ENCODE measurements around the gene AQP10.
"Not testable (repeated sequence)": the region's sequence is repeated elsewhere in the genome, so short reads cannot be mapped to it uniquely, and the experiment has no call there.

AQP10 gene

DNA sequence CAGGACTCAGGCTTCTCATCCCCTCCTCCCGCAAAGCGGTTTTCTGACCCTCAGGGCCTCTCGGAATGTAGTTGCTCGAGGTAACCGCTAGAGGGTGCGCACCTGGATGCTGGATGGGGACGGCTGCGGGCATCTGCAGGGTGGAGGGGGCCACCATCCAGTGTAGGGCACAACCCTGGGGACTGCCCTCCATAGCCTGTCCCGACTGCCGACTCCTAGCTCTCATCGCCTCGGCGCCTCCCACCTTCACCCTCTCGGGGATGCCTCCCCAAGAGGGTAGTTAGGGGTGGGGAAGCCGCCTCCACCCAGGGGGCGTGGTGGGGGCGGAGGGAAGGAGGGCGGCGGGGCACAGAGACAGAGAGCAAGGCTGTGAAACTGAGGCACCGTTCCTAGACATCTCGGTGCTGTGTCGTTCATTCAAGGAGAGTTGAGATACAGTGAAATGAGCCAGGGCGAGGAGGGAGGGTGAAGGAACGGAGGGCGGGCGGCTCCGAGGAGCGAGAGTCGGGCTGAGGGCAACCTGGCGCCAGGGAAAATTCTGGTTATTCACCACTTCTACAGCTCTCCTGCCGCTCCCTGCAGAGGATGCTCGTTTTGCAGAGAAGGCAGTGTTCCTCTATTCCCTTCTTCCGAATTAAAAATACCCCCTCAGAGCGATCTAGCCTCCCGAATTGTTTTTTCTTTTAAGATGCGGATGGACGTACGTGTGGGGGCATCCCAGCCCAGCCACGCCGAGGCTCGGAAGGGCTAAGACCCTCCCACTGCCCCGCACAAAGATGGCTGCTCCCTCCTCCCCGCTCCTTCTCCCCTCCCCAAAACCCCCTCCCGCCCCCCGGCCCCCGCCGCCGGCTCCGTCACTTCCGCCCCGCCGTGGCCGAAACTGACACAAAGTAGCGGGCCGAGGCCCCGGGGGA lies 4.0 kb downstream of the AQP10 start, which contains the start of gene ATP8B2:
TSS of gene ATP8B2 (plus strand) at position 857 of the 914 bp plus-strand sequence. CDS start 2,617 bp downstream, outside the sequence.
- peak; percentile 85 for DNase-seq

DNA sequence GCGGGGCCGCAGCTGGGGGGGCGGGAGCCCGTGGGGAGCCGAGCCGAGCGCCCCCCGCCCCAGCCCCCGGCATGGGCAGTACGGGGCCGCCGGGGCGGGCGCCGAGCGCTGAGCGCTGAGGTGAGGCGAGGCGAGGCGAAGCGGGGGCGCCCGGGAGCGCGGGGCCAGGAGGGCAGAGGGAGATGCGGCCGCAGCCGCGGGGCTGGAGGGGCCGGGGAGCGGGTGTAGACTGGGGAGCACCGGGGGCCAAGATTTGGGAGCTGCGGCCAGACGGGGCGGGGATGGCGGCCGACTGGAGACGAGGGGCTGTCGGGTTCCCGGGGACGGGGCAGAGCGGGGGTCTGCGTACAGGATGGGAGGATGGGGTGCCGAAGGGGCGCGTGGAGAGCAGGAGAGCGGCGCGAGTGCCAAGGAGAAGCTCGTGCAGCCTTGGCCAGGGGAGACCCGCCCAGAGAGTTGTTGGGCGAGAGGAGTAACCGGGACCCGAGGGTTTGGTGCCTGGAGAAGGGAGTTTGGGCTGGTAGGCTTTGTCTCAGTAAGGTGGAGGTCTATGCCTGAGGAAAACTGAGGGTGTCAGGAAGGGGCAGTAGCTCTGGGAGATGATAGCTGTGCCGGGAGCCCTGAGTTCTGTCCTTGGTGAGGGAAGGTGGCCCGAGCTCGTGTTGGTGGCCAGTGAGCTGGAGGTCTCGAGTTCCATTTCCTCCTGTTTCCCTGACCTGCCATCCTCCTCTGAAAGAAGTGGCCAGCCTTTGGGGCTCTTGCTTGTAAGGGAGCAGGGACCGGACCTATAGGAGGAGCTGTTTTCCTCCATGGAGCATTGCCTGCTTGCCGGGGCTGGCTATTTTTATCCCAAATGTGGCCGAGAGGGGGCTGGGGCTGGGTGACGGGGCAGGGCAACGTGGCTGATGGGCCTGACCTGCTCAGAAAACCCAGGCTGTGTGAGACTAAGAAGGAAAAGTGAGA lies 5.0 kb downstream of the AQP10 start:
- DNase-seq, result peak; percentile 28

DNA sequence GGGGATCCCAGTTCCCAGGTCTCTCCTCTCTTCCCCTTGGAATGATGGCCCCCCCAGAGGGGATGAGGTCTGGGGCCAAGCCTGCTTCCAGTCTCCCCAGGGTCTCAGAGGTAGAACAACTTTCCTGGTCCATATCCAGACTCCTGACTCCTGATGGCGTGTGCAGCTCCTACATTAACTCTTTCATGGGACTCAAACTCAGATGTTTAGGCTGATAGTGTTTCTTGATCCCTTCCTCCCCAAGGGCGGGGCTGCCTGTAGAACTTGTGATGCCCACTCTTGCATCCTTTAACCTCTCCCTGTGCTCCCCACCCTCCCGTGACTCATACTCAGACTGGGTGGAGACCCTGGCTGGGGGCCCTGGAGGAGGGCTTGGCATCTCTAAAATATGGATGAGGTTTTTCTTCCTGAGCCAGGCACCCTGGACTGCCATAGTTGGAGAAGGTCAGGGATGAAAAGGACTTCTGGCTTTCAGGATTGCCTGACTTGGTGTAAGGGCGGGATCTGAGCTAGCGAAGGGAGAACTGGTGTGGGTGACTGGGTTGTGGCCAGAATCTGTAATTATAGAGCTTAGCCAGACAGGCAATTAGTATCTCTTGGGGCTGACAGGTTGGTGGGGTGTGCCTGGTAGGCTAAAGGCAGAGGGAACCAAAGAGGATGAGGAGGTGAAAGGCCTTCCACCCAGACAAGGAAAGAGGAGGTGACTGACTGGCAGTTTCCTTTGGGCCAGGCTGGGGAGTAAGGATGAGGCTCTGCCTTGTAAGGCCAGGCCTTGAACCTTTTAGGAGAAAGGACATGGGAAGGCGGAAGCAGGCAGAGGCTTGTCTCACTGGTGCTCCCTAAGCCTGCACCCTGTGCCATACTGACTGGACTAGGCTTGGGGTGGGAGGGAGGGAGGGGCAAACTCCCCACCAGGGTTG lies 5.9 kb downstream of the AQP10 start:
- peak; percentile 32 for DNase-seq

DNA sequence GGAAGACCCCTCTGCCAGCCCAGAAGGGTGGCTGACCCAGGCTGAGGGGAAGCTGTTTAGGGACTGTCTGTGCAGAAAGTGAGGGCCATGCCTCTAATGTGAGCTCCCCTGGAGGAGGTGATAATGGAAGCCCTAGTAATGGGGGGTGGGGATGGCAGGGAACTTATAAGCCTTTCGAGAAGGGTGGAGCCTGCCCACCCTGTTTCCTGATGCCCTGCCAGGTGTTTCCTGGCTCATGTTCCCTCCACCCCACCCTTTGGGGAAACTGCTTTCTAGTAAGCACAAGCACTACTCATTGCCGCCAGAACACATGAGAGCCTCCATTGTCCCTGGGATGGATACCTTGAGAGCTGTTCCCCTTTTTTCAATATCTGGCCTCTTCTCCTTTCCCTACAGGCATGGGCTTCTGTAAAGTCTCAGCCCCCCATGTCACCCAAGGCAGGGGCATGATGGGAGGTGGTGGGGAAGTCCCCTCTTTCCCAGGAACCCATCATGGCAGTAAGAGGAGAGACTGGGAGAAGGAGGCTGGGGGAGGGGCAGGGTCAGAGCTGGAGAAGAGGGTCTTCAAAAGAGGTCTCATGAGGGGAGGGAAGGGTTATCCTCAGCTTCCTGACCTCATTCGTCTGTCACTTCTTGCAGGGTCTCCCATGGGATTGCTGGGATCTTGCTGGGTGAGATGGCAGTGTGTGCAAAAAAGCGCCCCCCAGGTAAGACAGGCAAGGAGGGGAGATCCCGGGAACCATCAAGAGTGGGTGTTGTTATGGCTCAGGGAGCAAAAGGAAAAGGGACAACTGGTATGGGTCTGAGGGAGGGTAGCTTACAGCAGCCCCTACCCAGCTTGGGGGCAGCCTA lies 6.8 kb downstream of the AQP10 start:
- DNase-seq, result peak; percentile 49

DNA sequence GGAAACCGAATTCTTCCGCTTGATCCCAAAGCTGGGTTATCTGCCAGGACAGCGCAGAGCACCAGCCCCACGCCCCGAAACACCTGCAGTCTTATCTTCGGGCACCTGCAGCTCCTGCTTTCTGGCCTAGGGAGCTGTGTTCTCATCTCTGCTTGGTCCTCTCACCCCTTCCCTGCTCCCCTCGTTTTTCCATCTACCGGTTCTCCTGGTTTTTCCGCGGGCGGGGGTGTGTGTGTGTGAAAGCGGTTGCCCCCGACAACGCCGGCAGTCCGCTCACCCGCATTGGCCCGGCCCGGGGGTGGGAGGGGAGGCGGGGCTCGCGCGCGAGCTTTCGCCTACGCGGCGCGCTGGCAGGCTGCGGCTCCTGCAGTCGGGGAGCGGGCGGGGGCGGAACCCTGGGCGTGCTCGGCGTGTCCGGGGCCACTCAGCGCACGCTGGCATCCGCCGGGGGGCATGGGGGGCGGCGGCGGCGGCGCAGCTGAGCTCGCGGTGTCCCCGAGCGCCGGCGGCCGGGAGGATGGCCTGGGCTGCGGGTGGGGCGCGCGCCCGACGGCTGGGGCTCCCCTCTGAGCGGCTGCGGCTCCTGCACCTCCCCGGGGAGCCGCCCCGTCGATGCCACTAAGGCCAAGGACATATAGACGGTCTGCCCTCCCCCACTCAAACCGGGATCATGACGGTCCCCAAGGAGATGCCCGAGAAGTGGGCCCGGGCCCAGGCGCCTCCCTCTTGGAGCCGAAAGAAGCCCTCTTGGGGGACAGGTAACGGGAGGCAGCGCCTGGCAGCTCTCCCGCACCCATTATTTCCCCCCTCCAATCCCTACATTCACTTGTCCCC lies 7.6 kb downstream of the AQP10 start:
- DNase-seq, result peak; percentile 93

DNA sequence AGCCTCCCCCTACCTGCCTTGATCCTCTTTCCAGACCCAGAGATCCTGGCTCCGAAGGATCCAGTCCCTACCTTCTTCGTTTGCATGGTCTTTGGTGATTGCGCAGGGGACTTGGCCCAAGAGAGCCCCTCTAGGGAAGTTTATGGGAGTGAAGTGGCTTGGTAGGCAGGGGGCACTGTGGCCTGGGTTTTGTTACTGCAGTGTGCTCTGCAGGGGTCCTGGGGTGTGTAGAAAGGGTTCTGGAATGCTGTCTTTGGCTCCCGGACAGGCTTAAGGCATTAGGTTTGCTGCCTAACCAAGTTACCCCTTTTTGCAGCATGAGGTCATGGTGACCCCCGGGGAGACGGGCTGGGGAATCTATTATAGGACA lies 8.2 kb downstream of the AQP10 start:
- no peak for DNase-seq

DNA sequence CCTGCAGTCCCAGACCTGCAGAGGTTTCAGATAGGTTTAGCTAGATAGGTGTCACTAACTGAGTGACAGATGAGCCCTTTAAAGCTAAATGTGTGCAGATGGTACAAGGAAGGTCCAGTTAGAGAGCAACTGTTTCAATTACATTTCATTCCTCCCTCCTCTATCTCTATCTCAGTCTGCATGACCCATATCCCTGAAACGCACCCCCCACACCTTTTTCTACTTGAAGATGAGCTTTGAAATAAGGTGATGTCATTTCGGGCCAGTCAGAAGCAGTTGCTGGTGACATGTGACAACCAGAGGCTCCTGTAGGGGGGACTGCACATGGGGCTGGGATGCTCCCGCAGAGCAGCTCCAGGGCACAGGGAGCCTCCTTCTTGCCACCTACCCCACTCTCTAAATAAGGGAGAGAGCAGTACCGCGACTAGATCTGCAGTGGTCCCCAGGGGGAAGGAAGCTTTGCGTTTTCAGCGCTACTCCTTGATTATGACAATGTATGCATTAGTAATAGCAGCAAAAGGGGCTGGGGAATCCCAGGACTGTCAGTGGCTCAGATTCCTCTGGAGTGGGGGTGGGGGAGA lies 8.7 kb downstream of the AQP10 start:
- DNase-seq, result peak; percentile 49

DNA sequence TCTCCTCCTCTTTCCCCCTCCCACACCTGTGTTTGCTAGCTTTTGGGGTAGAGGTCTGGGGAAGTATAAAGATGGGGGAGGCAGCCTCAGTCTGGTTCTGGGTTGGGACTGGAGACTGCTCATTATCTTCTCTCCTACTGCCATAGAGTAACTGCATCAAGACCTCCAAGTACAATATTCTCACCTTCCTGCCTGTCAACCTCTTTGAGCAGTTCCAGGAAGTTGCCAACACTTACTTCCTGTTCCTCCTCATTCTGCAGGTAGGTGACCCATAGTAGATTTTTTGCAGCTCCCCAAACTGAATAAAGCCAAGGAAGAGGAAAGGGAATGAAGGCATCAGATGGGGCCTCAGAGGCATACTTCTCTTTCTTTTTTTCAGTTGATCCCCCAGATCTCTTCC lies 9.8 kb downstream of the AQP10 start:
- DNase-seq, result no peak

DNA sequence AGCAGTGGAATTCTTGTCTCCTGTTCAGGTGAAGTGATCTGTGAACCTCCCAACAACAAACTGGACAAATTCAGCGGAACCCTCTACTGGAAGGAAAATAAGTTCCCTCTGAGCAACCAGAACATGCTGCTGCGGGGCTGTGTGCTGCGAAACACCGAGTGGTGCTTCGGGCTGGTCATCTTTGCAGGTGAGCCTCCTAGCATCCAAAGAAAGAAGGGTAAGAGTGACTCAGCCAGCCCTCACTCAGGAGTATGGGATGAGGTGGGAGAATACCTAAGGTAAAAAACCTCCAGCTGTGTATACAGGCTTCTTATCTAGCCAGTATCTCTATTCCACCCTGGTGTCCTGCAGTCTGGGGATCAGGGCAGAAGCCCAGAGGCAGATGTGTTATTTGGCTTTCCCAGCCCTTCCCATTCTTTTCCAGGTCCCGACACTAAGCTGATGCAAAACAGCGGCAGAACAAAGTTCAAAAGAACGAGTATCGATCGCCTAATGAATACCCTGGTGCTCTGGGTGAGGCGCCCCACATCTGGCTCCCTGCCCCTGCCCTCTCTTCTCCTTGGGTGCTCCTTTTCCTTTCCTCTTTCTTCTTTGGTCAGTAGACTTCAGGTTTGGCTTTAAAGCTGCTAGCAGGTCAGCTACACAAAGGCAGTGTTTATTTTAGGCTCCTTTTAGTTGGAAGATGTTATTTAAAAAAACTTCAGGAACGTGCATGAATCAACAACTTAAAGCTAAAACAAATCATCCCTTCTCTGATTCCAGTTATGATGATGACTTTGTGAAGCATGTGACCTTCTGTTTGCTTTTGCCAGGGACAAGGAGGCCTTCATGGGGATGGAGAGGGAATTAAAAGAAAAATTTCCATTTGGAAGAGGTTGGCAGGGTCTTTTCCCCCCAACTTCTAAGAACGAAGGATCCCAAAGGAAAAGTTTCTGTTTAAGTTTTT lies 13.5 kb downstream of the AQP10 start:
- DNase-seq, result no peak

DNA sequence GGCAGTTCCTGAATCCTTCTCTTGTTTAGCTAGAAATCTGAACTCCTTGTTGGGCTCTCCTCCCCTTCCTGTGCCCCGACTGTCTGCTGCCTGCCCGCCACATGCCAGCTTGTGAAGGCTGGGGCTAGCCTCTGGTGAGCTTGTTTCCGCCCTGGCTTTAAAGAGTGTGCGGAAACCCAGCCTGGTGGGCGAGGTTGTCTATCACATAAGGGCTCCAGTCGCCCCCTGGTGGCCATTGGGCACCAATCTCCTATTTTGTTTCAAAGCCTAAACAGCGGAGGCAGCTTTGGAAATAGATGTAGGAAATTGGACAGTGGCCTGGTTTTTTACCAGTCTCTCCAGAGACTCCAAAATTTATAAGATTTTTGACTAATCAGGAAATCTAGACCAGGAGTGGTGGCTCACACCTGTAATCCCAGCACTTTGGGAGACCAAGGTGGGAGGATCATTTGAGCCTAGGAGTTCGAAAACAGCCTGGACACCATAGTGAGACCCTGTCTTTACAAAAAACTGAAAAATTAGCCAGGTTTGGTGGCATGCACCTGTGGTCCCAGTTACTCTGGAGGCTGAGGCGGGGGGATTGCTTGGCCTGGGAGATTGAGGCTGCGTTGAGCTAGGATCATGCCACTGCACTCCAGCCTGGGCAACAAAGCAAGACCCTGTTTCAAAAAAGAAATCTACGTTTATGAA lies 14.3 kb downstream of the AQP10 start:
- DNase-seq, result peak; percentile 96

DNA sequence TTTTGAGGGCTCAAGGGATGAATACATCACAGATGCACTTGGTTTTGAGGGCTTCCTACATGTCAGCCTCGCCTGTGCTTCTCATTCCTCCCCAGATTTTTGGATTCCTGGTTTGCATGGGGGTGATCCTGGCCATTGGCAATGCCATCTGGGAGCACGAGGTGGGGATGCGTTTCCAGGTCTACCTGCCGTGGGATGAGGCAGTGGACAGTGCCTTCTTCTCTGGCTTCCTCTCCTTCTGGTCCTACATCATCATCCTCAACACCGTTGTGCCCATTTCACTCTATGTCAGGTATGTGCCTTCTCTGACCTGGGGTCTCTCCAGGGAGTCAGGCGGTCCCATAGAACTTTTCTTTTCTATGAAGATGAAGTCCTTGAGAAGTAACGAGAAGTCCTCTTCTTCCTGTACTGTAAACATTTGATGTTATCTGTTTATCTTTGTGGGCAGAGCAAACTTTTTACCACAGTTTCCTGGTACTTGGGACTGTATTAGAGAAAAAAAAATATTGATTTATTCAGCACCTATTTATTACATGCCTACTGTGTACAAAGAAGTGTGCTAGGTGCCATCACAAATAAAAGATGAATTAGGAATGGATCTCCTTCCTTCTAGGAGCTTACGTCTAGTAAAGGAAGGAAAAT lies 16.5 kb downstream of the AQP10 start:
- DNase-seq, result no peak

DNA sequence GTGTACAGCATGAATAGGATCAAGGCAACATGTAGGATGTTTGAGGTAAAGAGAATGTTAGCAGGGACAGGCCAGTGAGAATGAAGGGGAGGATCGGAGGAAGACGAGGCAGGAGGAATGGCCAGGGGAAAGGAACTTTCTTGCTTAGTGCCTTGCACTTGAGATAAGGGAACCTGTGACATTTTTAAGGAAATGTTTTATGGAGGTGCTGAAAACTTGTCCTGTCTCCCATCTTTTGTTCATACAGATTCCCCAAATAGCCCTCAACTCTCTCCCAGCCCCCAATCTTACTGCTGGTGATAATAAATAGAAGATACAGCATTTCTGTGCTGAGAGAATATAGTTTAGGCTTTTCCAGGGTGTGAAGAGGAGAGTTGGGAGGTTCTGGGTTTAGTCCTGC lies 18.0 kb downstream of the AQP10 start:
- no peak for DNase-seq

DNA sequence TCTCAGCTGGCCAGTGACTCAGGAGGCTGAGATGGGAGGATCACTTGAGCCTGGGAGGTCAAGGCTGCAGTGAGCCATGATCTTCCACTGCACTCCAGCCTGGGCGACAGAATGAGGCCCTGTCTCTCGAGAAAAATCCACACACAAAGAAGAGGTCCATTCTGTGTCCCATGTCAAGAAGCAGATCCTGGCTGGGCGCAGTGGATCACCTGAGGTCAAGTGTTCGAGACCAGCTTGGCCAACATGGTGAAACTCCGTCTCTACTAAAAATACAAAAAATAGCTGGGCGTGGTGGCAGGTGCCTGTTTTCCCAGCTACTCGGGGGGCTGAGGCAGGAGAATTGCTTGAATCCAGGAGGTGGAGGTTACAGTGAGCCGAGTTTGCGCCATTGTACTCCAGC lies 20.5 kb downstream of the AQP10 start:
- not testable (repeated sequence) for DNase-seq

DNA sequence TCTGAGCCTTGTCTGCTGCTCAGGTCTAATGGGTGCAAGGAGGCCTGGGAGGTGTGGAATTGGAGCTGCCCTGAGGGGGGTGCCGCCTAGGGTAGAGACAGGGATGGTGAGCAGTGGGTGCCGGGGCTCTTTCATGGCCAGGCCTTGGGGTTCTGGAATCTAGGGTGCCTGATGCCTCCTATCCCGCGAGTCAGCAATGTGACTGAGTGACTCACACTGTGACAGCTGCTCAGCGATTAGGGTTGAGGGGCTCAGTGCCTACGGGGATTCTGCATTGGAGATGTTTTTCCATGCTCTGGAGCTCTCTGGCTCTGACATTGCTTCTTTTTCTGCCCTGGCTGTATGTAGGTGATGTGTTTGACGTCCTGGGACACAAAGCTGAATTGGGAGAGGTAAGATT lies 21.2 kb downstream of the AQP10 start:
- peak; percentile 41 for DNase-seq

DNA sequence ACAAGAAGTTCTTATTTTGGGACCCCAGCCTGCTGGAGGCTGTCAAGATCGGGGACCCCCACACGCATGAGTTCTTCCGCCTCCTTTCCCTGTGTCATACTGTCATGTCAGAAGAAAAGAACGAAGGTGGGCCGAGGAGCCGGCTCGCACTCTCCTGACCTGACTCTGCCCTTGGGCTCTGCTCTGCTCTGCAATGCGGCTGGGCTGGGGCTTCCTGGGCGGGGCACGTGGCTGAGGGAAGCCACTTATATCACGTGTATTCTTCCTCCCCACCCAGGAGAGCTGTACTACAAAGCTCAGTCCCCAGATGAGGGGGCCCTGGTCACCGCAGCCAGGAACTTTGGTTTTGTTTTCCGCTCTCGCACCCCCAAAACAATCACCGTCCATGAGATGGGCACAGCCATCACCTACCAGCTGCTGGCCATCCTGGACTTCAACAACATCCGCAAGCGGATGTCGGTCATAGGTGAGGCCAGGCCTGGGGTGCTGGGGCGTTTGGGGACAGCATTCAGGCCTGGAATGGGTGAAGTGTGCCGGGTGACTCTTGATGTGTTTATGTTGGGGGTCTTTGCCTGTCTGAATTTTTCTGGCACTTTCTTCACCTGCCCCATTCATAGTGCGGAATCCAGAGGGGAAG lies 22.1 kb downstream of the AQP10 start:
- DNase-seq, result peak; percentile 84

DNA sequence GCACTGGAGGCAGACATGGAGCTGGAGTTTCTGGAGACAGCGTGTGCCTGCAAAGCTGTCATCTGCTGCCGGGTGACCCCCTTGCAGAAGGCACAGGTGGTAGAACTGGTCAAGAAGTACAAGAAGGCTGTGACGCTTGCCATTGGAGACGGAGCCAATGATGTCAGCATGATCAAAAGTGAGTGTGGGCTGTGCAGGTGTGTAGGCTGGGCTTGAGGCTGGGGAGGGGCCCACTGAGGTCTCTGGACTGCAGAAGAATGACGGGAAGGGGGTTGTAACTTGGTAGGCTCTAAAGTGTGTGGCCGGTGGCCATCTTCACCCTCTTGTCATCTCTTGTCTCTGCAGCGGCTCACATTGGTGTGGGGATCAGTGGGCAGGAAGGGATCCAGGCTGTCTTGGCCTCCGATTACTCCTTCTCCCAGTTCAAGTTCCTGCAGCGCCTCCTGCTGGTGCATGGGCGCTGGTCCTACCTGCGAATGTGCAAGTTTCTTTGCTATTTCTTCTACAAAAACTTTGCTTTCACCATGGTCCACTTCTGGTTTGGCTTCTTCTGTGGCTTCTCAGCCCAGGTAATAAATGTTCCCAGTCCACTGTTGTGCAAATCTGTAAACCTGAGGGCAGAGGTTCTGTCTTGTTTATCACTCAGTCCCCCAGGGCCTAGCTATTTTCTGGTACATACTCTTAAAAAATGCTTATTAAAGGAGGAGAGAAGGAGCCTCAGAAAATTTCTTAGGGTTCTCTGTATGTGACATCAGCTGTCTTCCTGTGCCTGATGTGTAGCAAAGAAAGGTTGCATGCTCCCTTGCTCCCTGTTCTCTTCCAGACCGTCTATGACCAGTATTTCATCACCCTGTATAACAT lies 24.3 kb downstream of the AQP10 start:
- DNase-seq, result peak; percentile 86

Measured in CD4-positive, alpha-beta T cell treated with Interleukin-6 for 4 hours (primary cell).